Measurements from ENCODE around the gene PALMD.

Gene PALMD

GRCh38 chr1:99623554-99623953, 22.4 kb upstream of the PALMD start:
- H3K36me3 ChIP-seq (replicated peaks): no peaks in the 10 kb centered on the region
- no peaks in the 10 kb centered on the region for H3K27me3 ChIP-seq (replicated peaks)
- H3K27ac ChIP-seq: no peak overlapping the region
- no peak overlapping the region for H3K4me3 ChIP-seq (ENCODE audit: low read depth, low read length)
- TF ChIP-seq CTCF (IDR thresholded peaks at IDR 0.05; ENCODE audit: low read depth, low read length, missing control alignments): no peak
- no peak for DNase-seq
- in situ Hi-C loops (cut with HindIII; ENCODE audit: low pct_ligation_motif_present, low sequenced_read_pairs): no loop called here

- H3K27me3 ChIP-seq (replicated peaks): no peaks in the 10 kb centered on the region
- no peak overlapping the region for H3K4me3 ChIP-seq (ENCODE audit: low read depth, low read length)
- no peak overlapping the region for H3K27ac ChIP-seq
- H3K36me3 ChIP-seq (replicated peaks): no peaks in the 10 kb centered on the region
- DNase-seq: no peak
- TF ChIP-seq CTCF (IDR thresholded peaks at IDR 0.05; ENCODE audit: low read depth, low read length, missing control alignments): no peak
- in situ Hi-C loops (cut with HindIII; ENCODE audit: low pct_ligation_motif_present, low sequenced_read_pairs): no loop called here
Measured at GRCh38 chr1:99627615-99628014, 18.3 kb upstream of the PALMD start.

GRCh38 chr1:99629164-99629563, 16.7 kb upstream of the PALMD start:
- no peak for DNase-seq
- no peak for TF ChIP-seq CTCF (IDR thresholded peaks at IDR 0.05; ENCODE audit: low read depth, low read length, missing control alignments)
- Histone ChIP-seq H3K27ac (no peak overlapping the region), H3K36me3 (replicated peaks) (no peaks in the 10 kb centered on the region), H3K4me3 (ENCODE audit: low read depth, low read length) (no peak overlapping the region), H3K27me3 (replicated peaks) (no peaks in the 10 kb centered on the region)
- in situ Hi-C loops (cut with HindIII; ENCODE audit: low pct_ligation_motif_present, low sequenced_read_pairs): no loop called here

GRCh38 chr1:99634971-99635624, 10.8 kb upstream of the PALMD start:
- TF ChIP-seq CTCF (IDR thresholded peaks at IDR 0.05; ENCODE audit: low read depth, low read length, missing control alignments): no peak
- in situ Hi-C loops (cut with HindIII; ENCODE audit: low pct_ligation_motif_present, low sequenced_read_pairs): no loop called here
- H3K27me3 ChIP-seq (replicated peaks): no peaks in the 10 kb centered on the region
- no peak for DNase-seq
- no peak overlapping the region for H3K4me3 ChIP-seq (ENCODE audit: low read depth, low read length)
- H3K36me3 ChIP-seq (replicated peaks): no peaks in the 10 kb centered on the region
- H3K27ac ChIP-seq: no peak overlapping the region

GRCh38 chr1:99635664-99636063, 10.2 kb upstream of the PALMD start:
- no peak for DNase-seq
- in situ Hi-C loops (cut with HindIII; ENCODE audit: low pct_ligation_motif_present, low sequenced_read_pairs): no loop called here
- H3K36me3 ChIP-seq (replicated peaks): no peaks in the 10 kb centered on the region

More at GRCh38 chr1:99635664-99636063, 10.2 kb upstream of the PALMD start:
- no peak for TF ChIP-seq CTCF (IDR thresholded peaks at IDR 0.05; ENCODE audit: low read depth, low read length, missing control alignments)
- no peaks in the 10 kb centered on the region for H3K27me3 ChIP-seq (replicated peaks)
- H3K27ac ChIP-seq: no peak overlapping the region
- H3K4me3 ChIP-seq (ENCODE audit: low read depth, low read length): no peak overlapping the region
